Suprapubic skin (tissue), 4 donors: ENCODE results near the gene CHST11.

Source experiments
- CTCF ChIP-seq, 2 donors: fragments of 200-600 bp in 1 of 2; fragments of 450-650 bp in 1 of 2; sonication (generic) in 1 of 2; IDR thresholded peaks; one replicate each; pipeline ENCODE4 v1.5.1; 2016 to 2019; ENCODE audit warnings: antibody characterized with exemption in 2 of 2, mild to moderate bottlenecking in 1 of 2, moderate library complexity in 1 of 2
- EP300 ChIP-seq: sonication (generic); formaldehyde crosslinking; IDR thresholded peaks from one replicate; pipeline ENCODE4 v1.6.1; 2017; ENCODE audit warnings: antibody characterized with exemption
- POLR2A ChIP-seq, 2 donors: fragments of 450-650 bp; IDR thresholded peaks; one replicate each; pipeline ENCODE4 v1.6.1; 2017; ENCODE audit warnings: antibody characterized with exemption in 2 of 2, mild to moderate bottlenecking in 2 of 2, moderate library complexity in 2 of 2
- POLR2AphosphoS5 ChIP-seq, 3 donors: sonication (generic); formaldehyde crosslinking; IDR thresholded peaks; one replicate each; pipeline ENCODE4 v1.6.1; 2017; ENCODE audit warnings: antibody characterized with exemption in 3 of 3

- TF ChIP-seq CTCF (IDR thresholded peaks at IDR 0.05) (no peak), POLR2AphosphoS5 (IDR thresholded peaks at IDR 0.05) (no peak), POLR2A (IDR thresholded peaks at IDR 0.05) (no peak), EP300 (no peak)
Measured at GRCh38 chr12:104469066-104469465, 12.3 kb downstream of the CHST11 start.
